Uterus (tissue), 2 donors: ENCODE data around the gene TBC1D13.

Experiments used
- CTCF ChIP-seq, 4 experiments: fragments of 200-600 bp in 2 of 4; fragments of 450-650 bp in 2 of 4; sonication (generic) in 2 of 4; IDR thresholded peaks; one replicate each; pipeline ENCODE4 v1.5.1; 2016 to 2019; ENCODE audit warnings: antibody characterized with exemption in 4 of 4, mild to moderate bottlenecking in 2 of 4, moderate library complexity in 1 of 4
- POLR2A ChIP-seq, 2 donors: fragments of 450-650 bp; IDR thresholded peaks; one replicate each; pipeline ENCODE4 v1.6.1; 2016; ENCODE audit warnings: antibody characterized with exemption in 2 of 2, mild to moderate bottlenecking in 1 of 2, moderate library complexity in 1 of 2

DNA sequence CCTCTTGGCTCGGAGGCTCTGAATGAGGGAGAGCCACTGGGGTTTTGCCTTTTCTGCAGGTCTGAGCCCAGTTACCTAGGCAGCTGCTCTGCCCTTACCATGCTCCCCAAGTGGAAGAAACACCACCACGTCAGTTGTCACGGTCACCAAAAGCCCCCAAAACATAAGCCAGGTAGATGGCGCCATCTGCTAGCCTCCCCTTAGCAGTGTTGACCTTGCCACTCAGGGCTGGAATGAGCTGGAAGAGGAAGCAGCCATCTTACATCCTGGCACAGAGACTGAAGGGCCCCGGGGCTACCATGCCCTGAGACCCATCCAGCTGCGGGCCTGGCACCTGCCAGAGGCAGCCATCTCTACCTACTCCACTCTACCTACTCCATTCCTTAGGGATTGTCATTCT is 22.7 kb upstream of the TBC1D13 start:
- no peak for TF ChIP-seq CTCF (IDR thresholded peaks at IDR 0.05)
- TF ChIP-seq POLR2A (IDR thresholded peaks at IDR 0.05) = no peak
